NCI-H146 treated with DMSO at 0.1 percent for 48 hours (cell line): ENCODE data around the gene ZSCAN20.
A peak's percentile ranks its signal among the peaks of the same experiment; 100 is the strongest.

Experiments used
- DNase-seq: peaks from one replicate; lab custom pipeline; 2025; ENCODE audit not compliant: unreplicated experiment; lab: John Stamatoyannopoulos, UW

ZSCAN20 gene

DNA sequence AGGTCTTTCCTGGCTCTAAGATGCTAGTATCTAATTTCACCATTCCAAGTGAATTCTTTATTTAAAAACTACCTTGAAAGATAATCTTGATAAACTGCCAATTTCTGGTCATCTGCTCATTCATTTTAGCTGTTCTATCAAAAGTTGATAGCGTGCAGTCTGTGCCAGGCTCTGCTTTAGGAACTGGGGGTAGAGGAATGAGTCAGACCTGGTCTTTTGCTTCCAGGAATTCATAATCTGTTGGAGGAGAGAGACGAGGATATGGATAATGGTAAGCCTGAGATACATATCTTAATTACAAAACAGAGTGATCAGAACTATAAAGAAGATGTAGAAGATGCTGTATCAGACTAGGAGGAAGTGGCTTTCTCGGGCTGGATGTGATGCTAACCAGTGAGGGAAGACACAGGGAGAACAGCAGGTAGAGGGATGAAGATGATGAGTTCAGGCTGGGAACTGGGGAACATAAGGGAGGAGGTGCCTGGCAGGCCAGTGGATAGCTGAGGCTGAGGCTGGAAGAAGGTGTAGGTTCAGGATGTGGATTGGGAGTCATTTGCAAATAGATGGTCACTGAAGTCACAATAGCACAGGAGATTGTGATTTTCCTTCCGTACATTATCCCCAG lies 29.3 kb upstream of the ZSCAN20 start:
- no peak for DNase-seq

GRCh38 chr1:33443705-33444180 lies 28.7 kb upstream of the ZSCAN20 start:
- DNase-seq, result no peak

DNA sequence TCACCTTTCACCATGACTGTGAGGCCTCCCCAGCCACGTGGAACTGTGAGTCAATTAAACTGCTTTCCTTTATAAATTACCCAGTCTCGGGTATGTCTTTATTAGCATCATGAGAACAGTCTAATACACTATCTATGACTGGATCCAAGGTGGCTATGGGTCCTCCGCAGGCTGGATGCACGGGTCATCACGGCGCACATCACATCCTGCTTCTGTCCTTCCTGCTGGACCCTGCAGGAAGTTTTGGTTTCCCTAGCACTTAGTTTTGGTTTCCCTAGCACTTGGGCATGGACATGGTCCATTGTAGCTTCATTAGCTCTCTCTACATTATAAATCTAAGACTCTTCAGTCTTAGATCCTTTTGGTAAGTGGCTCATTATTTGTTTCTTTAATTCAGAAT lies 27.3 kb upstream of the ZSCAN20 start:
- no peak for DNase-seq

- no peak for DNase-seq
Measured at GRCh38 chr1:33446590-33446989, 25.9 kb upstream of the ZSCAN20 start.

- no peak for DNase-seq
Measured at GRCh38 chr1:33454646-33455282, 17.7 kb upstream of the ZSCAN20 start.

DNA sequence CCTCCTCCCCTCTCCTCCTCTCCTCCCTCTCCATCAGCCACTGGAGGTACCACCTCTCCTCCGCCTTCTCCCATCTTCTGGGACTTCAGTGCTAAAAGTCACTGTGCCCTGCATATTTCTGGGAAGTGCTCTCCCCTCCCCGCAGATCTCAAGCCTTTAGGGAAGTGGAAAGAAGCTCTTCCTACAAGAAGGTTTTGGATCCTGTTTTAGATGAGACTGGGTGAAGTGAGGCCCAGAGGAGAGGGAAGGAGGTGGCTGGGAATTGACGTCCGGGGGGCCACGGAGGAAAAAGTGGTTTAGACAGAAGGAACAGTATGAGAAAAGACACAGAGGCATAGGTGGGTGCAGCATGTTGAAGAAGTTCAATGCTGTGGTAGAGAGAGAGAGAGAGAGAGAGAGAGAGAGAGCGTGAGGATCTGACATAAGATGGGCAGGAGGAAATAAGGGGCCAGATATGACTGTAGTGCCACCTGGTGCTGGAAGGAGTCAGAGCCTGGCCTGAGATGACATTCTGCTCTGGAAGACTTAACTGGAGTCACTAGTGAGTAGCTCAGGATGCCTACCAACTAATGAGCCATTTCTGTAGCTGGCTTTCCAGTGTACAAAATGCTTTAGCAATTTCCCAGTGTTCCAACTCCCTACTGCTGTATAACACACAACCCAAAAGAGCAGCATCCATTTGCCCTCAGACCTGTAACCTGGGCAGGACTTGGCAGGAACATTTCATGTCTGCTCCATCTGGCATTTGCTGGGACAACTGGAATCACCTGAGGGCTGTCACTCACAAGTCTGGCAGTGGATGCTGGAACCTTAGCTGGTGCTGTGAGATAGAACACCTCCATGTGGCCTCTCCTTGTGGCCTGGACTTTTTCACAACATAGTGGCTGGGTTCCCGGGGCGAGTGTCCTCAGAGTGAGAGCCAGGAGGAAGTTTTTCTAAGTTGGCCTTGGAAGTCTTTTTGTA lies 16.6 kb upstream of the ZSCAN20 start:
- no peak for DNase-seq

- no peak for DNase-seq
Measured at GRCh38 chr1:33456502-33456886, 16.0 kb upstream of the ZSCAN20 start.

- DNase-seq, result no peak
Measured at GRCh38 chr1:33459691-33460090, 12.8 kb upstream of the ZSCAN20 start.

DNA sequence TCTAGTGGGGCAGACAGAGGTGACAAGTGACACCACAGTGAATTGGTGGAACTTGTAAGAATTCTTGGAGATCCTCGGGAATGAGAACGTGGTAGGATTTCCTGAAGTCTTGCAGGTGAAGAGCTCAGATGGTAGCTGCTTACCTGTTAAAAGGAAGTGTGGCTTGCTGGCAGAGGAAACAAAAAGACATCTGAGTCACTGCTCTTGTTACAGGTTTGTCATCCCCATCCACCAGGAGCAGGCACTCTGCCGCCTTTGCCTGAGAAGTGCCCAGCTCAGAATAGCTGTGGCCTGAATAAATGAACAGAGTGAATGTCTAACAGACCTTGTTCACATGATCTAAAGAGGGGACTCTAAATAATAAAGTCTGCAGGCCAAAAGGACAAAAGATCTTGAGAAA lies 12.3 kb upstream of the ZSCAN20 start:
- no peak for DNase-seq

GRCh38 chr1:33460947-33461629 lies 11.4 kb upstream of the ZSCAN20 start:
- no peak for DNase-seq

DNA sequence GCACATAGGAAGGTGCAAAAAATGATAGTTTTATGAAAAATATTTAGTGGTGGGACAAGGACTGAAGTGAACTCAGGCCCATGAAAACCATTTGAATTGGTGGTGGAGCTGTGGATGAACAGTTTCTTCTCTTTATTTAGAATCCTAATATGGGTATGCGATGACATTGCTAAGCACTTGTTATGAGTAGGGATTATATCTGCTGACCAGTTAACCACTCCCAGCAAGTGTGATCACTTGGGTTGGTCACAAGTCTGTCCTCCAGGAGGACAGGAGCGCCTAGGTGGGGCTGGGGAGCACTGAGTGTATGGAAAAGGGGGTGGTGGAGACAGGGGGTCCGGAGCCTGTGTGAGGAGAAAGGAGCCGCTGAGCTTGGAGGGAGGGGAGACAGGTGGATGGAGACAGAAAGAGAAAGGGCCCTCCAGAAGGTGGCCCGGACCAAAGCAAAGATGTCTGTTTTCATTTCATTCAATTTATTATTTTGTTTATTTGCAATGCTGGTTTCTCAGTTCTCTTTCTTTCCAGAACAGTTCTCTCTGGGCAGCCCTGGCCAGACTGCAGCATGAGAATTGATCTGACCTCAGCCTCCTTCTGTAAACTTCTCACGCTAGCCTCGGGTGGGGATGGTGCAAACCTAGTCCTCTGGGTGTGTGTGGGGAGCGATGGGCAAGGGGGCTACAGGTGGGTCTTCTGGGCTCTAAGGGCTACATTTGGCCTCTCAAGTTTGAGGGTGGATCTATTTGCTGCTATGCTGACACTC lies 9.9 kb upstream of the ZSCAN20 start:
- no peak for DNase-seq

- DNase-seq, result no peak
Measured at GRCh38 chr1:33464552-33464951, 7.9 kb upstream of the ZSCAN20 start.

DNA sequence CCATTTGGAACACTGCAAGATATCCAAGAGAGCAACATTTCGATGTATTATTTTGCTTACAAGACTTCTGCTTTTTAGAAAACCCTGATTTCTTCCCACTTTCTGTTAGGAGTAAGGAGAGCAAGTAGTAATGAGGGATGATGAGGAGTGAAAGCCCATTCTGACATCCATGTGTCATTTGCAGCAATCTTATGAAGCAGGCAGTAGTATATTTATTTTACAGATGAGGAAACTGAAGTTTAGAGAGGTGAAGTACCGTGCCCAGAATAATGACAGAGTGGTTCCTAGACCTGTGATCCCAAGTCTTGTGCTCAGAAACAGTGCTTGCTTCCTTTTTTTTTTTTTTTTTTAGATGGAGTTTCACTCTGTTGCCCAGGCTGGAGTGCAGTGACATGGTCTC lies 7.1 kb upstream of the ZSCAN20 start:
- no peak for DNase-seq

DNA sequence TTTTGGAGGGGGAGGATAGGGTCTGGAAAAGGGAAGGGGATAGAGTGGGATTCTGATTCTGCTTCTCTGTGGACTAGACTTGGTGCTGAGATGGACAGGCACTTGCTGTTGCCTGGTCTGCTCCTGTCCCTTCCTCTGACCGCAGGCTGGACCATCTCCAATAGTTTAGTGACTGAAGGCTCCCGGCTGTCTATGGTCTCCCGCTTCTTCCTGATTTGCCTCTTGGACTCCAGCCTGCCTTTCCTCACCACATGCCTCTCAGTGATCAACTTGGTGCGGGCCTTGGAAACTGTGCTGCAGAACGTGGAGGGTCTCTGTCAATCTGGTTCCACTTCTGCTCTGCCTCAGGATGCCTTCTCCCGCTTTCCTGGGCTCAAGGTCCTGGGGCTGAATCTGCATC lies 6.3 kb upstream of the ZSCAN20 start:
- no peak for DNase-seq

DNA sequence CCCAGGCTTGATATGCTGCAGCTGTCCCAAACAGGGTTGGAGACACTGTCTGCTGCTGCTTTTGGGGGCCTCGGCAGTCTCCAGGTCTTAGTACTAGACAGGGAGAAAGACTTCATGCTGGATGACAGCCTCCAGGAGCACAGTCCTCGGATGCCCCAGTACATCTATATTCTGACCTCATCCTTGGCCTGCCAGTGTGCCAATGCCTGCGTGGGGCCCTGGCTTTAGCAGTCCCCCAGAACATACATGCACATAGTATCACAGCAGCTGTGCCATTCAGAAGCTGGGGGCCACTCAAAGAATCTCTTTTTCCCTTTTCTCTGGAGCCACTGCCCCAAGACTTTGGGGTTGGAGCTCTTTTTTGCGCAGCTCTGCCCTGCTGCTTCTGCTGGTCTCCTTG lies 4.4 kb upstream of the ZSCAN20 start:
- DNase-seq, result no peak

GRCh38 chr1:33468531-33468930 lies 3.9 kb upstream of the ZSCAN20 start:
- DNase-seq, result no peak

DNA sequence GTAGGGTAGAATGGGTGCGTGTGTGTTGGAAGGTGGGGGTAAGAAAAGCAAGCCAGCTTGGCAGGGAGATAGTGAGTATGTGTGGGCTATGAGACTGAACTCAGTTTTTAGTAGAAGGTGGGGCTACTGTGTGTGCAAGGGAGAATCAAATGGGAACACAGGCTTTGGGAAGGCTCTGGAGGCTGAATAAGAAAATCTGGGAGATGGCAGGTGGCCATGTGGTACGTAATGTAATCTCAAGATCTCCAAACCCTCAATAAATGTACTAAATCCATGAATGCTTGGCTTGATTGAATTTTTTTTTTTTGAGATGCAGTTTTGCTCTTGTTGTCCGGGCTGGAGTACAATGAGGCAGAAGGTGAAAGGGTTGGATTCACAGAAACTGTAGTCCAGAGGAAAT lies 3.5 kb upstream of the ZSCAN20 start:
- no peak for DNase-seq

GRCh38 chr1:33469691-33470090 lies 2.8 kb upstream of the ZSCAN20 start:
- no peak for DNase-seq

- DNase-seq, result peak; percentile 59
Measured at GRCh38 chr1:33470495-33471012, 1.9 kb upstream of the ZSCAN20 start.

GRCh38 chr1:33471416-33471815 lies 1.0 kb upstream of the ZSCAN20 start:
- DNase-seq, result no peak
